ENCODE measurements around the gene MYL6.

Gene MYL6

GRCh38 chr12:56129206-56129941 lies 28.8 kb upstream of the MYL6 start:
- peak; percentile 62 for DNase-seq (ENCODE audit: low spot score)

DNA sequence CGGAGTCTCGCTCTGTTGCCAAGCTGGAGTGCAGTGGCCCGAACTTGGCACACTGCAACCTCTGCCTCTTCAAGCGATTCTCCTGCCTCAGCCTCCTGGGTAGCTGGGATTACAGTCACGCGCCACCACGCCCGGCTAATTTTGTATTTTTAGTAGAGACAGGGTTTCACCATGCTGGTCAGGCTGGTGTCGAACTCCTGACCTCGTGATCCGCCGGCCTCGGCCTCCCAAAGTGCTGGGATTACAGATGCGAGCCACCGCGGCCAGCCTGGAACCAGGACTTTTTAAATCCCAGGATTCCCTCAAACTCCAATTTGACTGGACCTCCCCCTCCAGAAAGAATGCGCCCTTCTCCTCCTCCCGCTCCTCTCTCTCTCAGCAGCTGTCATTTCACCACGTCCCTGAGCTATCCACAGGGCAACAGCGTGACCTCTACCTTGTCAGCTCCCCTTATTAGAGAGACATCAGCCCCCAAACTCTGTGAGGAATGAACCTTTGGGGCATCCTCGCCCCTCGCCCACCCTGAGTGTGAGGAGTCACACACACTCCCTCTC lies 28.1 kb upstream of the MYL6 start:
- no peak for DNase-seq (ENCODE audit: low spot score)

DNA sequence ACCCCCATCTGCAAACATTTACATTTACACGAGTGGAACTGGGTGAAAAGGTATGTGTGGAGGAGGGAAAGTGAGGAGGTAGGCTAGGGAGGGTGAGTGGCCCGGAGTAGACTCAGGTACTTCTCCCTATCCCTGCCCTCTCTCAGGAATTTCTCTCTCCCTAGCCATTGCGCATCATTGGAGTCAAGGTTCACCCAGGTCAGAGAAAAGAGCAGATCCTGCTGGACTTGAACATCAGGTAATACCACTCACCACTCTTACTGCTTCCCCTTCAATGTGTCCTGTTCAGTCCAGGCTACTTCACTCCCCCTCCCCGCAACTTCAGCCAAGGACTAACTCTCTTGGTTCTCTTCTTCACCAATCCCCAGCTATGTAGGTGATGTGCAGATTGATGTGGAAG lies 27.3 kb upstream of the MYL6 start:
- DNase-seq (ENCODE audit: low spot score), result no peak

- no peak for DNase-seq (ENCODE audit: low spot score)
Measured at GRCh38 chr12:56134897-56135296, 23.3 kb upstream of the MYL6 start.

DNA sequence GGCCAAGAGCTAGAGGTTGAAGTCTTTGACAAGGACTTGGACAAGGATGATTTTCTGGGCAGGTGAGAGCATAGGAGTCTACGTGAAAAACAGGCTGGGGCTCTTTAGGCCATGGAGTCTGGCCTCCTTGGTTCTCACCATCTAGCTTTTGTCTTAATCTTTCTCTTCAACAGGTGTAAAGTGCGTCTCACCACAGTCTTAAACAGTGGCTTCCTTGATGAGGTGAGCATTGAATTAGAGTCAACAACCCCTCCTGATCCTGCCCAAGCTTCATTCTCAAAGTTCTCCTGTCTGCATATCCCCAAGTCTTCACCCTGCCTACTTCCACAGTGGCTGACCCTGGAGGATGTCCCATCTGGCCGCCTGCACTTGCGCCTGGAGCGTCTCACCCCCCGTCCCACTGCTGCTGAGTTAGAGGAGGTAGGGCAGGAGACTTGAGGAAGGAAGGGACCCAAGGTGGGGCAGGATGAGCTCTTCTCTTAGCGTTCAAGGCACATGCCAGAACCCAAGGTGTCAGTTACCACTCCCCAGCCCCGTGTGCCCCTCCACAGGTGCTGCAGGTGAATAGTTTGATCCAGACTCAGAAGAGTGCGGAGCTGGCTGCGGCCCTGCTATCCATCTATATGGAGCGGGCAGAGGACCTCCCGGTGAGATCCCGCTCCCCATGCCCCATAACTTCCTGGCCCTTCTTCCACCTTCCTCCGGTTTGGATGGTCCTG lies 20.1 kb upstream of the MYL6 start:
- no peak for DNase-seq (ENCODE audit: low spot score)

DNA sequence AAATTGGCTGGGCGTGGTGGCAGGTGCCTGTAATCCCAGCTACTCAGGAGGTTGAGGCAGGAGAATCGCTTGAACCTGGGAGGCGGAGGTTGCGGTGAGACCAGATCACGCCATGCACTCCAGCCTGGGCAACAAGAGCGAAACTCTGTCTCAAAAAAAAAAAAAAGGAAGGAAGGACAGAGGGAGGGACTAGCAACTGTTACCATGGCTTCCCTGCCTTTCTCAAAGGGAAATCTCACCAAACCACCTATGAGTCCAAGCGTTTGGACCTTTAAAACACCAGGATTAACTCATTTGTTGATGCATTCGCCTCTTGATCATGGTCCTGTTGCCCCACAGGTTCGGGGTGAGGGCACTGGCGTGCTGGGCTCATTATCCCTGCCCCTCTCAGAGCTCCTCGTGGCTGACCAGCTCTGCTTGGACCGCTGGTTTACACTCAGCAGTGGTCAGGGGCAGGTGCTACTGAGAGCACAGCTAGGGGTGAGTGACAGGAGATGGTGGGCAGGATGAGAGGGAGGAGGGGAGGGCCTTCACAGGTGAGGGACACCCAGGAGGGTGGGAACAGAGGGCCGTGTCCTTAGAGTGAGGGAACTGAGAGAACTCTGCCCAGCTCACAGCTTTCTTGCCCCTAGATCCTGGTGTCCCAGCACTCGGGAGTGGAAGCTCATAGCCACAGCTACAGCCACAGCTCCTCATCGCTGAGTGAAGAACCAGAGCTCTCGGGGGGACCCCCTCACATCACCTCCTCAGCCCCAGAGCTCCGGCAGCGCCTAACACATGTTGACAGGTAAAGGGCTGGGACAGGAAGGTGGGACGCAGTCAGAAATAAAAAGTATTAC lies 16.0 kb upstream of the MYL6 start:
- DNase-seq (ENCODE audit: low spot score), result no peak

DNA sequence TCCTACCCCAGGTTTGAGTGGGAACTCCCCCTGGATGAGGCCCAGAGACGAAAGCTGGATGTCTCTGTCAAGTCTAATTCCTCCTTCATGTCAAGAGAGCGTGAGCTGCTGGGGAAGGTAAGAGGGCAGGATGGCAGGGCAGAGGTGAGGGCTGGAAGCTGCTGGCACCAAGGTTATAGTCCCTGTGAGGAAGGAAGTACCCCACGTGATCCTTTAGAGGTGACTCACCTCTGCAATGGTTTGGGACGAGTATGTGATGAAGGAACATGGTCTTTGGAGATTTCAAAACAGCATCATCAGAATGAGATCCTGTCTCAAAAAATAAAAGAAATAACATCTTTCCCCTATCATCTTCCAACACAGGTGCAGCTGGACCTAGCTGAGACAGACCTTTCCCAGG lies 14.9 kb upstream of the MYL6 start:
- no peak for DNase-seq (ENCODE audit: low spot score)

DNA sequence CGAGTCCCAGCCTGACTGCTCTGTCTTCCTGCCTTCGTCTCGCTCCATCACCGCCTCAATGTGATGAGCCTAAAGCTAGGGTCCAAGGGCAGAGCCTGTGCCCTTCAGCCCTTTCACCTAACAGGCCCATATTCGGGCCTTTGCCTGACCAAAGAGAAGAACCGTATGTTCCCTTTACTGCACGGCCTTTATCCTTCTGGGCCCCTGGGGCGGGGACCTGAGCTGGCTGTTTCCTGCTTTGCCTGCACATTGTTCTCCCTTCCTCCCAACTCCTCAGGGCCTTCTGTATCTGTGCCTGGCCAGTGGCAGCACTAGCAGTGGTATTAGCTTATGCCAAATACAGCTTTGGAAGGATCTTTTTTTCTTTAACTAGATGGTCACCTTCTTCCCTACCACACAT lies 14.3 kb upstream of the MYL6 start:
- no peak for DNase-seq (ENCODE audit: low spot score)

- DNase-seq (ENCODE audit: low spot score), result no peak
Measured at GRCh38 chr12:56145217-56145616, 12.9 kb upstream of the MYL6 start.

DNA sequence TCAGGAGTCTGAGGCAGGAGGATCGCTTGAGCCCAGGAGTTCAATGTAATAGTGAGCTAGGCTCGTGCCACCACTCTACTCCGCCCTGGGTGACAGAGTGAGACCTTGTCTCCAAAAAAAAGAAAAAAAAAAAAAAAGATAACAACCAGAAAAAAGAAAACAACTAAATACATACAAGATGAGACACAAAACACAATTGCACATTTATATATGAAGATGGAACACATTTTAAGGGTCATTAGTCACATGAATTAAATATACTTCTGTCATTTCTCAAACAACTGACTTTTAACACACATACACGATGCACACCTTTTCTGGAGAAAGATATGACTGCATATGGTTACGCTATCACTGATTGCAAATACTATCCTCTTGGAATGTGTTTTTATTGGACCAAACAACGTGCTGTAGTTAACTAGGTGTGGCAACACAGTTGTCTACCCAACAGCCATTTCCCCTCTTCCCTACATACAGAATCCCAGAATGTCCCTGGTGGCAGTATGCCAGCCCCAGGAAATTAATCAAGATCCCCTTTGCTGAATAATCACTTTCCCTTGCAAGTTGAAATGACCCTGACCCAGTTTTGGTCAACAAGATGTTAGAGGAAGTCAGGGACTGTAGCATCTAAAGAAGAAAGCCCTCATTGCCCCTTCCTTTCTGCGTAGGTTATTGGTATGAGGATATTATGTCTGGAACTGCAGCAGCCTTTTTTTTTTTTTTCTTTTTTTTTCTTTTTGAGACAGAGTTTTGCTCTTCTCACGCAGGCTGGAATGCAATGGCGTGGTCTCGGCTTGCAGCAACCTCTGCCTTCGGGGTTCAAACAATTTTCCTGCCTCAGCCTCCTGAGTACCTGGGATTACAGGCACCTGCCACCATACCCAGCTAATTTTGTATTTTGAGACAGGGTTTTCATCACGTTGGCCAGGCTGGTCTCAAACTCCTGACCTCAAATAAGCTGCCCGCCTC lies 11.4 kb upstream of the MYL6 start:
- DNase-seq (ENCODE audit: low spot score), result no peak

DNA sequence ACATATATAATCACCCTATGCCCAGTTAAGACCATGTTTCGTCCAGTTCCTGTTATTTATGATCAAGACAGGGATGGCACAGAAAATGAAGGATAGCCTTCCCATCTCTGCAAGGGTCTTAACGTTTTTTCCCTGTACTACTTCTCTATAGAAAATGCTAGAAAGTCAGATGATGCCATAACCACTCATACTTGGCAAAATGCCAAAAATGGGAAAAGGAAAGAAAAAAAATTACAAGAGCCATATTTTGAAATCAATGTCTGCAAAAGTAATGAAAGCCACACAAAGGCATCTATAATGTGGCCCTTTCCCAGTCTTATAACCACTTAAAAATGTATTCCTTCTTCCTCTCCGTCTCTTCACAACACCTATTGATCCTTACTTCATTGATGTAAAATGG lies 7.6 kb upstream of the MYL6 start:
- no peak for DNase-seq (ENCODE audit: low spot score)

DNA sequence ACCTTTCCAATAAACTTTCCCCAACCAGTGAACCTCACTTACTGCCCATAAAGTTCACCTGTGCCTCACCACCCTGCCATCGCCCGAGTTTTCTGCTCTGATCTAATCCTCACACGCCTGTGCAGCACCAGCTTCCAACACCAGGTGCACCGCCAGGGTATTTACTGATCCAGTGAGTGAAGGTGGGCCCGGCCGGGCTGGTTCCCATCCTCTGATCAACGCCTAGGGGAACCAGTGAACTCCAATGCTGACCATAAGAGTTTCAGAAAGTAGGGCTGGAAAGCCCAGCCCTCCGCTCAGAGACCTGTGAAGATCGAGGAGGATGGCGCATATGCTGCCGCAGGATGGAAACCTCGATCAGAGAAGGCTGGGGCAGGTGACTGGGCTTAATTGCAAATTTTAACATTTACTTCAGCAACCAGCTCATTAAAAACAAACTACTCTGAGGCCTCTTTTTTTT lies 6.5 kb upstream of the MYL6 start:
- DNase-seq (ENCODE audit: low spot score), result peak; percentile 79

GRCh38 chr12:56152132-56152755 lies 5.9 kb upstream of the MYL6 start, which contains the start of gene MYL6B:
Gene MYL6B (plus strand): TSS chr12:56152587. CDS start chr12:56153919, 1,332 bp downstream.
- peak; percentile 94 for DNase-seq (ENCODE audit: low spot score)

DNA sequence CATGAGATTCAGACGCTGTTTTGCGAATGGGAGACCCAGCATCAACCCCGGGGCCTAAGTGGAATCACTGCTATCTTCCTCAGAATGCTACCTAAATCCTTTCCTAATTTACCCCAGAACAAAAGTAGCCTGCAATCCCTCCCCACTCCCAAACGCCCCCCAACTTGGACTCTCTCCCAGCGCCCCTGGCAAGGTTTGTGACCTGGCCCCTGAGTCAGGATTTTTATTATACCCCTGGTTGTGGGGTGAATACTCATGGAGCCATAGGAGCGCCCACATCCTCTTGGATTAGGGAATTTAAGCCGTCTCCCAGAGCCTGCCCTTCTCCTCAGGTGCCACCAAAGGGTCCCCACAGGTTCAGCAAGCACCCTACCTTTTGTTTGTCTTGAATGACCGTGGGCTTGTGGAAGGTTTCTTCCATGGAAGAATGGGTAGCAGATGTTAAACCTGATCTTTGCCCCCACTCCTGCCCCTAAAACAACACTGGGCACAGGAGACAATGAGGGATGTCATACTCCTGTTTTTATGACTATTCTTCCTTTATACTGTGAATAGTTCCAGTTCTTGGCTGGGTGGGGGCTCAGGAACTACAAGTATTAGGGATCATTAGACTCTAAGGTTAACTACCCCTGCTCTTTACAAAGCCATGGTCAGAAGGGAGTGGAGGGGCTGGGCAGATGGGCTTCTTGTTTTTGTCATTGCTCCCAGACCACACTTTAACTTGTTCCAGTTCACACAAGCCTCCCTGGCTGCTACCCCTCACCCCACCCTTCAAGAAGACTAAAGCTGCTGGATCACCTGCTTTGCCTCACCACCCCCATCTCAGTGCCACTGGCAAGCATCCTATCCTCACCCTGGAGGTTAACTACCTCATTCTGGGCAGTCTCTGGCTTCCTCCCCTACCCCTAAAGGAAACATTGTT lies 5.1 kb upstream of the MYL6 start:
- DNase-seq (ENCODE audit: low spot score), result no peak

GRCh38 chr12:56153678-56154065 lies 4.5 kb upstream of the MYL6 start:
- no peak for DNase-seq (ENCODE audit: low spot score)

DNA sequence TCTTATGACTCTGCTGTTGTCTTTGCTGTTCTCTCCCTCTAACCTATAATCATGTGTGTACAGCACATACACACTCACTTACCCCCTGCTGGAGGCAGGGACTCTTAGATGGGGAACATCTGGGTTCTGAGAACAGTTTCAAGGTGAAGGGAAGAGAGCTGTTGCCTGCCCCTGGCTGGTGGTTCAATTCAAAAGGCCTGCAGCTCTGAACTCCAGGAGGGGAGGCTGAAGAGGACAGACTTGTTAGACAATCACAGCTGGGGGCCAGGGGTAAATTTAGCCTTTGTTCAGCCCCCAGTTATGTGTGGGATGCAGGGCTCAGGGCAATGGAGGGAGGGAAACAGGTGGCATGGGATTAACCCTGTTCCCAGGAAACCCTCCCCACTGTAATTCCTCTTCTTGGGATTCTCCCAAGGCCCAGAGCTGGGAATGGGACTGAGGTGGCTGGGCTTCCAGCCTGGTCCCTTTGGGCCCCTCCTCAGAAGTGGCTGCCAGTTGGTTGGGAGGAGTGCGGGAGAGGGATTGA lies 3.9 kb upstream of the MYL6 start:
- no peak for DNase-seq (ENCODE audit: low spot score)

DNA sequence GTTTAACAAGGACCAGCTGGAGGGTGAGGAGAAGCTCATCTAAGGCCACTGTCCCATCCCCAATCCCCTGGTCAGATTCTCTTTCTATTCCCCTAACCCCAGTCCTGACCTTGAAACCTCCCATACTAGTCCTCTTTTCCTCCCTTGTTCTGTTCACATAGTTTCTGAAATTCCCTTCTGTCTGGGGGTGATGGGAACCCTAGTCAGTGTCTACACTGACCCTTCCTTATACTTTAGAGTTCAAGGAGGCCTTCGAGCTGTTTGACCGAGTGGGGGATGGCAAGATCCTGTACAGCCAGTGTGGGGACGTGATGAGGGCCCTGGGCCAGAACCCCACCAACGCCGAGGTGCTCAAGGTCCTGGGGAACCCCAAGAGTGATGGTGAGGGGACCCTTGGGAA lies 3.3 kb upstream of the MYL6 start:
- no peak for DNase-seq (ENCODE audit: low spot score)

GRCh38 chr12:56155256-56155845 lies 2.8 kb upstream of the MYL6 start:
- DNase-seq (ENCODE audit: low spot score), result no peak
